MM.1S (cell line): Measurements from ENCODE around the gene ATP13A3.

ENCODE experiments used
- DNase-seq: peaks from one replicate; pipeline ENCODE4 v3.0.0-alpha.2; 2015
- H2AFZ ChIP-seq: fragments of 300-600 bp; sonication (generic); 2 replicates; pipeline ENCODE4 v1.6.0; 2016; ENCODE audit warnings: antibody characterized with exemption, low read length
- H3F3A ChIP-seq: fragments of 300-600 bp; sonication (generic); 2 replicates; pipeline ENCODE4 v1.6.1; 2016; ENCODE audit warnings: mild to moderate bottlenecking, antibody characterized with exemption, low read length, moderate library complexity, mixed read lengths; ENCODE audit not compliant: insufficient read depth
- H3K27ac ChIP-seq: fragments of 300-600 bp; sonication (generic); 2 replicates; pipeline ENCODE4 v1.5.1; 2016; ENCODE audit warnings: mild to moderate bottlenecking, low read length
- H3K27me3 ChIP-seq: fragments of 300-600 bp; sonication (generic); replicated peaks from 2 replicates; pipeline ENCODE4 v1.6.0; 2016; ENCODE audit warnings: low read length; ENCODE audit not compliant: insufficient read depth
- H3K36me3 ChIP-seq: fragments of 300-600 bp; sonication (generic); replicated peaks from 2 replicates; pipeline ENCODE4 v1.6.1; 2016; ENCODE audit warnings: mild to moderate bottlenecking, low read length, mixed read lengths; ENCODE audit not compliant: insufficient read depth
- H3K4me1 ChIP-seq: fragments of 300-600 bp; sonication (generic); 2 replicates; pipeline ENCODE4 v1.6.1; 2016; ENCODE audit warnings: low read length, mixed read lengths
- H3K4me2 ChIP-seq: fragments of 300-600 bp; sonication (generic); 2 replicates; pipeline ENCODE4 v1.6.0; 2016; ENCODE audit warnings: low read depth, low read length
- H3K4me3 ChIP-seq: fragments of 300-600 bp; sonication (generic); 2 replicates; pipeline ENCODE4 v1.5.1; 2016; ENCODE audit warnings: low read length, mixed read lengths
- H3K79me2 ChIP-seq: fragments of 300-600 bp; sonication (generic); 2 replicates; pipeline ENCODE4 v1.6.1; 2016; ENCODE audit warnings: mixed run types, low read length, mixed read lengths
- H3K9ac ChIP-seq: fragments of 300-600 bp; sonication (generic); 2 replicates; pipeline ENCODE4 v1.6.1; 2016; ENCODE audit warnings: low read length, mixed read lengths
- H3K9me2 ChIP-seq: fragments of 300-600 bp; sonication (generic); replicated peaks from 2 replicates; pipeline ENCODE4 v1.6.1; 2016; ENCODE audit warnings: mild to moderate bottlenecking, low read length, mixed read lengths; ENCODE audit not compliant: insufficient read depth
- H3K9me3 ChIP-seq: fragments of 300-600 bp; sonication (generic); replicated peaks from 2 replicates; pipeline ENCODE4 v1.6.1; 2016; ENCODE audit warnings: mild to moderate bottlenecking, low read length, mixed read lengths; ENCODE audit not compliant: insufficient read depth
- H4K20me1 ChIP-seq: fragments of 300-600 bp; sonication (generic); 2 replicates; pipeline ENCODE4 v1.6.1; 2016; ENCODE audit warnings: mild to moderate bottlenecking, low read length, moderate library complexity, mixed read lengths; ENCODE audit not compliant: insufficient read depth
- EZH2 ChIP-seq: fragments of 300-600 bp; sonication (generic); optimal IDR thresholded peaks from 2 replicates; pipeline ENCODE3; 2017; ENCODE audit warnings: low read depth, mild to moderate bottlenecking, antibody characterized with exemption, low read length, mixed read lengths
- EZH2phosphoT487 ChIP-seq: fragments of 300-600 bp; sonication (generic); IDR thresholded peaks from 2 replicates; pipeline ENCODE4 v1.6.1; 2018; ENCODE audit warnings: antibody characterized with exemption, low read length
- TF ChIP-seq, protein P1 (sequence below): fragments of 300-600 bp; sonication (generic); IDR thresholded peaks from 2 replicates; pipeline ENCODE4 v1.5.1; 2016; ENCODE audit warnings: antibody characterized with exemption, low read length, mixed read lengths

ATP13A3 gene

DNA sequence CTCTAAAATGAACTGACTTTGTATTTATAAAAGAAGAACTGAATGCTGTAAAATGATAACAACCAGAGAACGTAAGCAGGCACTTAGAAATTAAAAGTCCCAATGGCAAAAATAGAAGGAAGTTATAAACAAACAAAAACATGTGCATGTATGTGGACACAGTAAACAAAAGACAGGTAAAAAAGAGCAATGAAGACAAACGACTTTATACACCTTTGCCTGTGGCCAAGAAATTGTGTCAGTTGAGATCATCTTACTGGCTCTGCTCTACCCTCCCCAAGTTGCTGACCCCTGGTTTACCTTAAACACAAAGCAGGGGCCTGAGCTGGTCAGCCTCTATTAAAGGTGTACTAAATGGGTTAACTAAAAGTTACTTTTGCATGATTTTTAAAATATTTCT, 46.0 kb downstream of the ATP13A3 start:
- Histone ChIP-seq H3K79me2 (no peaks in the 10 kb centered on the region), H3K9me2 (no peaks in the 10 kb centered on the region), H4K20me1 (no peaks in the 10 kb centered on the region), H2AFZ (no peak overlapping the region), H3K4me3 (no peak overlapping the region), H3K36me3 (peaks cover 11% of the 10 kb centered on the region; the same call in 1 of the 2 replicates), H3K4me1 (no peaks in the 10 kb centered on the region), H3K4me2 (no peak overlapping the region), H3K9ac (no peak overlapping the region), H3K27me3 (no peaks in the 10 kb centered on the region), H3F3A (no peaks in the 10 kb centered on the region), H3K9me3 (no peaks in the 10 kb centered on the region), H3K27ac (no peak overlapping the region)
- DNase-seq: no peak
- TF ChIP-seq EZH2phosphoT487 (no peak), EZH2 (no peak)
- TF ChIP-seq, protein P1, sequence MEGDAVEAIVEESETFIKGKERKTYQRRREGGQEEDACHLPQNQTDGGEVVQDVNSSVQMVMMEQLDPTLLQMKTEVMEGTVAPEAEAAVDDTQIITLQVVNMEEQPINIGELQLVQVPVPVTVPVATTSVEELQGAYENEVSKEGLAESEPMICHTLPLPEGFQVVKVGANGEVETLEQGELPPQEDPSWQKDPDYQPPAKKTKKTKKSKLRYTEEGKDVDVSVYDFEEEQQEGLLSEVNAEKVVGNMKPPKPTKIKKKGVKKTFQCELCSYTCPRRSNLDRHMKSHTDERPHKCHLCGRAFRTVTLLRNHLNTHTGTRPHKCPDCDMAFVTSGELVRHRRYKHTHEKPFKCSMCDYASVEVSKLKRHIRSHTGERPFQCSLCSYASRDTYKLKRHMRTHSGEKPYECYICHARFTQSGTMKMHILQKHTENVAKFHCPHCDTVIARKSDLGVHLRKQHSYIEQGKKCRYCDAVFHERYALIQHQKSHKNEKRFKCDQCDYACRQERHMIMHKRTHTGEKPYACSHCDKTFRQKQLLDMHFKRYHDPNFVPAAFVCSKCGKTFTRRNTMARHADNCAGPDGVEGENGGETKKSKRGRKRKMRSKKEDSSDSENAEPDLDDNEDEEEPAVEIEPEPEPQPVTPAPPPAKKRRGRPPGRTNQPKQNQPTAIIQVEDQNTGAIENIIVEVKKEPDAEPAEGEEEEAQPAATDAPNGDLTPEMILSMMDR: no peak

DNA sequence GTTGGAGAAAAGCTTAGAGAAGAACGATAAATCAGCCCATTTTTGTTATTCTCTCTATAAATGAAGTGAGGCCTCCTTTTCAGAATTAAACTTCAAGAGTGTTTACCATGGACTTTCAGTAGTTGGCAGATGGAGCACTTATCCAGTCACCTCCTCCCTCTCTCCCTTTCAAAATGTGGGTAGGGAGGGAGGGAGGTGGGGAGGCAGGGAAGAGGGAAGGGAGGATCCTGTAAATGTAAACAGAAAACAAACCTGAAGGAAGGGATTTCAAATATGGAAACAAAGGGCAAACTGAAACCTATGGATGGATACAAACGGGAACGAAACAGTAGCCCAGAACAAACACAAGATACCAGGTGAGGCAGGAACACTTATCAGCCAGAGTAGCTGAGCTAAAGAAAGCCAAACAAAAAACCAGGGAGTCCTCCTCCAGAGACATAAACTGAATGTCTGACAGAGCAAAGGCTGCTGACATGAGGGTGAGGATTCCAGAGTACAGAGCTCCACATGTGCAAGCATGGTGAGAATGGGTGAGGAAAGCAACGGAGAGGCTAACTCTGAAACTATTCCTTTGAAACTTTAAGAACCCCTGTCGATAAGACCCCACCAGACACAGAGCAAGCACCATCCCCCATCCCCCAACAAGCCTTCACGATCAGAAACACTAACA, 46.8 kb downstream of the ATP13A3 start:
- Histone ChIP-seq H4K20me1 (no peaks in the 10 kb centered on the region), H3K4me2 (no peak overlapping the region), H3K79me2 (no peaks in the 10 kb centered on the region), H3K9me3 (no peaks in the 10 kb centered on the region), H3K4me3 (no peak overlapping the region), H3F3A (no peaks in the 10 kb centered on the region), H2AFZ (no peak overlapping the region), H3K27ac (no peak overlapping the region), H3K36me3 (peaks cover 8% of the 10 kb centered on the region; the same call in 1 of the 2 replicates), H3K27me3 (no peaks in the 10 kb centered on the region), H3K4me1 (no peaks in the 10 kb centered on the region), H3K9me2 (no peaks in the 10 kb centered on the region), H3K9ac (no peak overlapping the region)
- TF ChIP-seq, protein P1: no peak
- DNase-seq: no peak

GRCh38 chr3:194434503-194434902, 52.3 kb downstream of the ATP13A3 start:
- H3K9me3 ChIP-seq: no peaks in the 10 kb centered on the region
- no peaks in the 10 kb centered on the region for H3F3A ChIP-seq
- H3K4me3 ChIP-seq: no peak overlapping the region
- peaks cover 16% of the 10 kb centered on the region; the same call in 1 of the 2 replicates for H3K36me3 ChIP-seq
- TF ChIP-seq EZH2 (no peak), EZH2phosphoT487 (no peak)
- TF ChIP-seq, protein P1: no peak
- H3K79me2 ChIP-seq: no peaks in the 10 kb centered on the region
- no peak overlapping the region for H3K27ac ChIP-seq
- DNase-seq: no peak
- no peak overlapping the region for H3K9ac ChIP-seq
- no peaks in the 10 kb centered on the region for H3K9me2 ChIP-seq
- H4K20me1 ChIP-seq: no peaks in the 10 kb centered on the region
- no peaks in the 10 kb centered on the region for H3K4me1 ChIP-seq
- H2AFZ ChIP-seq: no peak overlapping the region
- H3K27me3 ChIP-seq: no peaks in the 10 kb centered on the region
- no peak overlapping the region for H3K4me2 ChIP-seq
